H9 (cell line): ENCODE results near the gene ELF3. TPM values are rescaled to one million over a fixed set of nuclear protein-coding genes. Genes with fewer than 3 reads are reported as not detected.

ENCODE experiments used
- DNase-seq: peaks from one replicate; pipeline ENCODE4 v3.0.0-alpha.2; 2017
- H2AFZ ChIP-seq: one replicate; pipeline ENCODE4 v1.6.1; 2013; ENCODE audit warnings: mild to moderate bottlenecking, low read length, control low read depth, moderate library complexity
- H2AK5ac ChIP-seq: 2 replicates; pipeline ENCODE4 v1.6.1; 2013; ENCODE audit warnings: low read length, control low read depth, mixed read lengths; ENCODE audit not compliant: insufficient read length
- H2BK120ac ChIP-seq: one replicate; pipeline ENCODE4 v1.6.1; 2013; ENCODE audit warnings: low read depth, mild to moderate bottlenecking, low read length, control low read depth, inconsistent platforms; ENCODE audit not compliant: poor library complexity, severe bottlenecking
- H2BK12ac ChIP-seq: 2 replicates; pipeline ENCODE4 v1.6.1; 2013; ENCODE audit warnings: low read length, control low read depth, mixed read lengths, low read depth; ENCODE audit not compliant: insufficient read length
- H2BK15ac ChIP-seq: 2 replicates; pipeline ENCODE4 v1.6.1; 2013; ENCODE audit warnings: low read depth, low read length, control low read depth
- H2BK20ac ChIP-seq: one replicate; pipeline ENCODE4 v1.6.1; 2013; ENCODE audit warnings: low read depth, mild to moderate bottlenecking, low read length, control low read depth, inconsistent platforms; ENCODE audit not compliant: poor library complexity, severe bottlenecking
- H2BK5ac ChIP-seq: 2 replicates; pipeline ENCODE4 v1.6.1; 2013; ENCODE audit warnings: low read length, control low read depth, mixed read lengths; ENCODE audit not compliant: insufficient read length
- H3K14ac ChIP-seq: 2 replicates; pipeline ENCODE4 v1.6.1; 2013; ENCODE audit warnings: low read length, control low read depth; ENCODE audit not compliant: insufficient read depth
- H3K18ac ChIP-seq: 2 replicates; pipeline ENCODE4 v1.6.1; 2013; ENCODE audit warnings: low read depth, mild to moderate bottlenecking, mixed read lengths, low read length, control low read depth; ENCODE audit not compliant: insufficient read length
- H3K23ac ChIP-seq: 2 replicates; pipeline ENCODE4 v1.6.1; 2013; ENCODE audit warnings: low read length, control low read depth, mixed read lengths, low read depth; ENCODE audit not compliant: insufficient read length
- H3K23me2 ChIP-seq: 2 replicates; pipeline ENCODE4 v1.6.1; 2013; ENCODE audit warnings: low read depth, mild to moderate bottlenecking, mixed read lengths, low read length, control low read depth; ENCODE audit not compliant: insufficient read length, poor library complexity, severe bottlenecking
- H3K27ac ChIP-seq: 2 replicates; pipeline ENCODE4 v1.5.1; 2013; ENCODE audit warnings: low read length, control low read depth, mixed read lengths, low read depth; ENCODE audit not compliant: insufficient read length
- H3K27me3 ChIP-seq: 2 replicates; pipeline ENCODE4 v1.6.1; 2013; ENCODE audit warnings: low read length, control low read depth, inconsistent platforms; ENCODE audit not compliant: insufficient read depth
- H3K4ac ChIP-seq: 2 replicates; pipeline ENCODE4 v1.6.1; 2013; ENCODE audit warnings: low read depth, mild to moderate bottlenecking, control low read depth, inconsistent platforms, low read length, moderate library complexity
- H3K4me1 ChIP-seq: 2 replicates; pipeline ENCODE4 v1.6.1; 2013; ENCODE audit warnings: low read length, control low read depth, inconsistent platforms; ENCODE audit not compliant: insufficient read depth
- H3K4me2 ChIP-seq: 2 replicates; pipeline ENCODE4 v1.6.1; 2013; ENCODE audit warnings: low read length, control low read depth, mixed read lengths; ENCODE audit not compliant: insufficient read length, insufficient read depth
- H3K56ac ChIP-seq: 2 replicates; pipeline ENCODE4 v1.6.1; 2013; ENCODE audit warnings: low read depth, mild to moderate bottlenecking, mixed read lengths, low read length, control low read depth; ENCODE audit not compliant: insufficient read length
- H3K79me1 ChIP-seq: 2 replicates; pipeline ENCODE4 v1.6.1; 2013; ENCODE audit warnings: low read depth, mild to moderate bottlenecking, moderate library complexity, low read length, control low read depth, inconsistent platforms; ENCODE audit not compliant: insufficient read depth, poor library complexity, severe bottlenecking
- H3K79me2 ChIP-seq: 2 replicates; pipeline ENCODE4 v1.6.1; 2013; ENCODE audit warnings: low read length, control low read depth, inconsistent platforms; ENCODE audit not compliant: insufficient read depth
- H3K9ac ChIP-seq: 2 replicates; pipeline ENCODE4 v1.6.1; 2013; ENCODE audit warnings: low read length, control low read depth, mixed read lengths; ENCODE audit not compliant: insufficient read length; ENCODE audit errors: extremely low read depth
- H3K9me3 ChIP-seq: one replicate; pipeline ENCODE4 v1.6.1; 2013; ENCODE audit warnings: low read depth, low read length, inconsistent platforms; ENCODE audit not compliant: control insufficient read depth
- H3T11ph ChIP-seq: one replicate; pipeline ENCODE4 v1.6.1; 2013; ENCODE audit warnings: mild to moderate bottlenecking, low read length, control low read depth, inconsistent platforms
- H4K20me1 ChIP-seq: one replicate; pipeline ENCODE4 v1.6.1; 2013; ENCODE audit not compliant: control insufficient read depth, insufficient read length, insufficient read depth
- H4K5ac ChIP-seq: 2 replicates; pipeline ENCODE4 v1.6.1; 2013; ENCODE audit warnings: low read depth, mild to moderate bottlenecking, mixed read lengths, low read length, control low read depth; ENCODE audit not compliant: insufficient read length
- H4K8ac ChIP-seq: replicated peaks from 2 replicates; pipeline ENCODE4 v1.6.1; 2013; ENCODE audit warnings: low read length, control low read depth, mixed read lengths, low read depth; ENCODE audit not compliant: insufficient read length
- H4K91ac ChIP-seq: 2 replicates; pipeline ENCODE4 v1.6.1; 2013; ENCODE audit warnings: low read depth, mild to moderate bottlenecking, moderate library complexity, mixed read lengths, low read length, control low read depth; ENCODE audit not compliant: insufficient read length
- H3K27ac Mint-ChIP-seq, 3 experiments: 2 replicates in 2 of 3; 3 replicates in 1 of 3; pipeline ENCODE4 v1.8.0; 2020 to 2021; ENCODE audit warnings: mixed read lengths in 3 of 3, mild to moderate bottlenecking in 1 of 3, moderate library complexity in 1 of 3
- H3K27me3 Mint-ChIP-seq: 2 replicates; pipeline ENCODE4 v1.8.0; 2021; ENCODE audit warnings: low read depth, mild to moderate bottlenecking, moderate library complexity, mixed read lengths
- H3K36me3 Mint-ChIP-seq, 3 experiments: 2 replicates in 2 of 3; 3 replicates in 1 of 3; pipeline ENCODE4 v1.8.0; 2020 to 2021; ENCODE audit warnings: low read depth in 3 of 3, mixed read lengths in 3 of 3; ENCODE audit not compliant: insufficient read depth in 1 of 3
- H3K4me1 Mint-ChIP-seq, 2 experiments: 2 replicates each; pipeline ENCODE4 v1.8.0; 2020; ENCODE audit warnings: mixed read lengths in 2 of 2
- H3K4me3 Mint-ChIP-seq, 2 experiments: 2 replicates in 1 of 2; 3 replicates in 1 of 2; pipeline ENCODE4 v1.8.0; 2020 to 2021; ENCODE audit warnings: mild to moderate bottlenecking in 2 of 2, mixed read lengths in 2 of 2, moderate library complexity in 1 of 2
- H3K9me3 Mint-ChIP-seq, 2 experiments: 2 replicates in 1 of 2; 3 replicates in 1 of 2; pipeline ENCODE4 v1.8.0; 2020; ENCODE audit warnings: mild to moderate bottlenecking in 2 of 2, mixed read lengths in 2 of 2, moderate library complexity in 1 of 2
- WGBS: extraction: QIAGEN DNeasy Blood & Tissue Kit; methylation state at CpG from one replicate; pipeline ENCODE4 v1.1.7; 2013; ENCODE audit warnings: missing lambda C conversion rate, low lambda C conversion rate, mixed read lengths; ENCODE audit not compliant: insufficient read length; ENCODE audit errors: extremely low coverage; 5-methylcytosine and 5-hydroxymethylcytosine counted together
- total RNA-seq: library from RNA; stranded (reverse); gene quantifications from 2 replicates; pipeline ENCODE4 v1.2.1, GENCODE V29; 2021
- TF ChIP-seq, protein P1 (sequence below): fragments of 200-600 bp; sonication (generic); conservative IDR thresholded peaks from 3 replicates; pipeline ENCODE4 v1.8.0; 2021; ENCODE audit warnings: antibody characterized with exemption, mild to moderate bottlenecking

The ELF3 gene
- total RNA-seq, 1 experiment from 2014 or later = 10.4 TPM

DNA sequence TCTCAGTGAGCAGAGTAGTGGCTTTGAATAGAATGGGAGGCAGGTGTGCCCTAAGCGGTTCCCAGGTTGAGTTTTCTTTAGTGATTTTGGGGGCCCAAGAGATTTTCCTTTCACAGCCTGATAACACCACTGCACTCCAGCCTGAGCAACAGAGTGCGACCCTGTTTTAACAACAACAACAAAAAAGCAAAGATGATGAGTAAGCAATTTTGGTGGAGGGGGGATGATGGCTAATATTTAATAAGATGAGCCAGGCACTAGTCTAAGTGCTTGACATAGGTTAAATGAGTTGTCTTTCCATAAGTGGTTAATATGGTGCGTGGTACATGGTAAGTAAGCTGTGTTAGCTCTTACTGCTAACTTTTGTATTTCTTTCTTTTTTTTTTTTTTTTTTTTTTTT is 25.9 kb upstream of the ELF3 start:
- Histone ChIP-seq H2BK5ac (no peak overlapping the region), H3K9me3 (no peaks in the 10 kb centered on the region), H3K23ac (no peak overlapping the region), H3K14ac (no peak overlapping the region), H3K79me1 (peaks cover 3% of the 10 kb centered on the region), H2AFZ (no peak overlapping the region), H2AK5ac (no peak overlapping the region), H3K9ac (no peak overlapping the region), H3K23me2 (peaks cover 9% of the 10 kb centered on the region), H2BK12ac (no peak overlapping the region), H4K5ac (no peak overlapping the region), H3K4ac (no peak overlapping the region), H4K20me1 (no peaks in the 10 kb centered on the region), H3K27ac (no peak overlapping the region), H3K4me2 (peak overlapping the region; percentile 73), H2BK20ac (no peak overlapping the region), H3K79me2 (peaks cover 7% of the 10 kb centered on the region; the same call in 1 of the 2 replicates), H2BK120ac (no peak overlapping the region), H3T11ph (no peak overlapping the region), H3K27me3 (no peaks in the 10 kb centered on the region; the same call in 1 of the 2 replicates), H3K18ac (no peak overlapping the region), H3K4me1 (no peaks in the 10 kb centered on the region; the same call in 1 of the 2 replicates), H4K8ac (no peak overlapping the region), H2BK15ac (no peak overlapping the region), H4K91ac (no peak overlapping the region), H3K56ac (no peak overlapping the region)
- WGBS = no CpG with 5 or more reads among the region's 3 CpGs
- TF ChIP-seq, protein P1, sequence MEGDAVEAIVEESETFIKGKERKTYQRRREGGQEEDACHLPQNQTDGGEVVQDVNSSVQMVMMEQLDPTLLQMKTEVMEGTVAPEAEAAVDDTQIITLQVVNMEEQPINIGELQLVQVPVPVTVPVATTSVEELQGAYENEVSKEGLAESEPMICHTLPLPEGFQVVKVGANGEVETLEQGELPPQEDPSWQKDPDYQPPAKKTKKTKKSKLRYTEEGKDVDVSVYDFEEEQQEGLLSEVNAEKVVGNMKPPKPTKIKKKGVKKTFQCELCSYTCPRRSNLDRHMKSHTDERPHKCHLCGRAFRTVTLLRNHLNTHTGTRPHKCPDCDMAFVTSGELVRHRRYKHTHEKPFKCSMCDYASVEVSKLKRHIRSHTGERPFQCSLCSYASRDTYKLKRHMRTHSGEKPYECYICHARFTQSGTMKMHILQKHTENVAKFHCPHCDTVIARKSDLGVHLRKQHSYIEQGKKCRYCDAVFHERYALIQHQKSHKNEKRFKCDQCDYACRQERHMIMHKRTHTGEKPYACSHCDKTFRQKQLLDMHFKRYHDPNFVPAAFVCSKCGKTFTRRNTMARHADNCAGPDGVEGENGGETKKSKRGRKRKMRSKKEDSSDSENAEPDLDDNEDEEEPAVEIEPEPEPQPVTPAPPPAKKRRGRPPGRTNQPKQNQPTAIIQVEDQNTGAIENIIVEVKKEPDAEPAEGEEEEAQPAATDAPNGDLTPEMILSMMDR = no peak
- Mint-ChIP-seq H3K36me3 (peaks cover 6 to 19% (median 9%) of the 10 kb centered on the region in 3 experiments), H3K27me3 (peaks cover 11% of the 10 kb centered on the region), H3K27ac (no peak overlapping the region; a peak in 1 of 7 replicates), H3K4me1 (peaks cover 18 to 21% of the 10 kb centered on the region in 2 experiments), H3K9me3 (no peaks in the 10 kb centered on the region), H3K4me3 (peak overlapping the region; percentile 94 to 96; a peak in 4 of 5 replicates)
- no peak for DNase-seq
